Lower leg skin (tissue), 3 donors: ENCODE data around the gene CHST2.

Experiments
- POLR2A ChIP-seq, 2 donors: fragments of 450-650 bp; IDR thresholded peaks; one replicate each; pipeline ENCODE4 v1.6.1; 2016 to 2017; ENCODE audit warnings: antibody characterized with exemption in 2 of 2, mild to moderate bottlenecking in 1 of 2, moderate library complexity in 1 of 2
- TF ChIP-seq, protein P1 (sequence below), 3 donors: fragments of 450-650 bp; IDR thresholded peaks; one replicate each; pipeline ENCODE4 v1.5.1; 2016; ENCODE audit warnings: antibody characterized with exemption in 3 of 3, mild to moderate bottlenecking in 3 of 3, moderate library complexity in 2 of 3

DNA sequence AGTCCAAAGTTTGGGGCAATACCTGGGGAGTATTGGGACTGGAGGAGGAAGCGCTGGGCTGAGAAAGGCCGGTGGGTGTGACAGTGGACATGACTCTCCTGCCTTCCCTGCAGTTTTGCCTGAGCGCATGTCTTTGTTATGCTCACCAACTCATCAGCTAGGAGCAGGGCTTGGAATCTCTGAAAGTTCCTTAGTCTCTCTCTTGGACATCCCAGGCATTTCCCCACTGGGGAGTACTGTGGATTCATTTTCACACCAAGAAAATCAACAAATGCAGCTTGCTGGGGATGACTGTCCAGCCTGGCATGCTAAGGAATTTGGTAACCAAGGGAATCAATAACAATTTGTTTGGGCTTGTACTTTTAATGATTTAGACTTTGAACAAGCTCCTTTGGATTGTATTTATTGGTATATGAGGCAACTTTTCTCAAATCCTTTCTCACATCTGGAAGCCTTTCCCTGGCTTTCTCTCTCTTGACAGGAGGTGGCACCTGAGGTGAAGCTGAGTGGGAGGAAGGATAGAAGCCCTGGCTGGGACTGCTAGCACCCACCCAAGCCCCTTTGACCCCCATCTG is 48.5 kb upstream of the CHST2 start:
- TF ChIP-seq, protein P1, sequence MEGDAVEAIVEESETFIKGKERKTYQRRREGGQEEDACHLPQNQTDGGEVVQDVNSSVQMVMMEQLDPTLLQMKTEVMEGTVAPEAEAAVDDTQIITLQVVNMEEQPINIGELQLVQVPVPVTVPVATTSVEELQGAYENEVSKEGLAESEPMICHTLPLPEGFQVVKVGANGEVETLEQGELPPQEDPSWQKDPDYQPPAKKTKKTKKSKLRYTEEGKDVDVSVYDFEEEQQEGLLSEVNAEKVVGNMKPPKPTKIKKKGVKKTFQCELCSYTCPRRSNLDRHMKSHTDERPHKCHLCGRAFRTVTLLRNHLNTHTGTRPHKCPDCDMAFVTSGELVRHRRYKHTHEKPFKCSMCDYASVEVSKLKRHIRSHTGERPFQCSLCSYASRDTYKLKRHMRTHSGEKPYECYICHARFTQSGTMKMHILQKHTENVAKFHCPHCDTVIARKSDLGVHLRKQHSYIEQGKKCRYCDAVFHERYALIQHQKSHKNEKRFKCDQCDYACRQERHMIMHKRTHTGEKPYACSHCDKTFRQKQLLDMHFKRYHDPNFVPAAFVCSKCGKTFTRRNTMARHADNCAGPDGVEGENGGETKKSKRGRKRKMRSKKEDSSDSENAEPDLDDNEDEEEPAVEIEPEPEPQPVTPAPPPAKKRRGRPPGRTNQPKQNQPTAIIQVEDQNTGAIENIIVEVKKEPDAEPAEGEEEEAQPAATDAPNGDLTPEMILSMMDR (IDR thresholded peaks at IDR 0.05): no peak
- no peak for TF ChIP-seq POLR2A (IDR thresholded peaks at IDR 0.05)
